Neural progenitor cell (in vitro differentiated cells): ENCODE measurements around the gene PROZ. TPM values are rescaled to one million over a fixed set of nuclear protein-coding genes. Genes with fewer than 3 reads are reported as not detected.
A peak's percentile ranks its signal among the peaks of the same experiment; 100 is the strongest.

Experiments
- DNase-seq: peaks from one replicate; pipeline ENCODE4 v3.0.0-alpha.2; 2016; ENCODE audit warnings: low spot score
- H2AFZ ChIP-seq: fragments of 200-600 bp; sonication (generic); replicated peaks from 2 replicates; pipeline ENCODE4 v1.6.1; 2016; ENCODE audit warnings: antibody characterized with exemption
- H3F3A ChIP-seq: fragments of 200-600 bp; sonication (generic); 2 replicates; pipeline ENCODE4 v1.6.1; 2016; ENCODE audit warnings: antibody characterized with exemption, low read depth
- H3K27ac ChIP-seq: fragments of 200-600 bp; sonication (generic); 2 replicates; pipeline ENCODE4 v1.5.1; 2016; ENCODE audit warnings: mild to moderate bottlenecking
- H3K27me3 ChIP-seq: fragments of 200-600 bp; sonication (generic); 2 replicates; pipeline ENCODE4 v1.6.1; 2016; ENCODE audit warnings: mild to moderate bottlenecking, moderate library complexity
- H3K36me3 ChIP-seq: fragments of 200-600 bp; sonication (generic); 2 replicates; pipeline ENCODE4 v1.5.1; 2016
- H3K4me1 ChIP-seq: fragments of 200-600 bp; sonication (generic); 2 replicates; pipeline ENCODE4 v1.6.1; 2016; ENCODE audit warnings: mixed run types
- H3K4me2 ChIP-seq: fragments of 200-600 bp; sonication (generic); 2 replicates; pipeline ENCODE4 v1.6.1; 2016
- H3K4me3 ChIP-seq: fragments of 200-600 bp; sonication (generic); 2 replicates; pipeline ENCODE4 v1.5.1; 2016
- H3K79me2 ChIP-seq: fragments of 200-600 bp; sonication (generic); 2 replicates; pipeline ENCODE4 v1.6.1; 2016; ENCODE audit warnings: low read depth
- H3K9ac ChIP-seq: fragments of 200-600 bp; sonication (generic); 2 replicates; pipeline ENCODE4 v1.6.1; 2016
- H3K9me3 ChIP-seq: fragments of 200-600 bp; sonication (generic); 2 replicates; pipeline ENCODE4 v1.5.1; 2016; ENCODE audit warnings: low read depth
- H4K20me1 ChIP-seq: fragments of 200-600 bp; sonication (generic); 2 replicates; pipeline ENCODE4 v1.6.1; 2016; ENCODE audit warnings: low read depth
- H3K27ac Mint-ChIP-seq: 3 replicates; pipeline ENCODE4 v1.8.0; 2021; ENCODE audit warnings: mixed read lengths
- H3K27me3 Mint-ChIP-seq: 2 replicates; pipeline ENCODE4 v1.8.0; 2022; ENCODE audit warnings: low read depth, mild to moderate bottlenecking, inconsistent platforms, moderate library complexity, mixed read lengths; ENCODE audit not compliant: insufficient read depth
- H3K36me3 Mint-ChIP-seq: 3 replicates; pipeline ENCODE4 v1.8.0; 2021; ENCODE audit warnings: mixed read lengths
- H3K4me1 Mint-ChIP-seq: 3 replicates; pipeline ENCODE4 v1.8.0; 2021; ENCODE audit warnings: mixed read lengths
- H3K4me3 Mint-ChIP-seq: 3 replicates; pipeline ENCODE4 v1.8.0; 2021; ENCODE audit warnings: mild to moderate bottlenecking, moderate library complexity, mixed read lengths
- H3K9me3 Mint-ChIP-seq: 3 replicates; pipeline ENCODE4 v1.8.0; 2020; ENCODE audit warnings: mixed read lengths
- EZH2 ChIP-seq: fragments of 200-600 bp; sonication (generic); IDR thresholded peaks from 2 replicates; pipeline ENCODE4 v1.6.1; 2017; ENCODE audit warnings: antibody characterized with exemption, mild to moderate bottlenecking, moderate library complexity
- EZH2phosphoT487 ChIP-seq: fragments of 200-600 bp; sonication (generic); IDR thresholded peaks from 2 replicates; pipeline ENCODE4 v1.6.1; 2017; ENCODE audit warnings: antibody characterized with exemption
- total RNA-seq: library from RNA; depleted of rRNA; stranded (reverse); fragments of >200 nt; gene quantifications from 2 replicates; pipeline ENCODE4 v1.2.3, GENCODE V29; 2015; ENCODE audit warnings: low replicate concordance
- TF ChIP-seq, protein P1 (sequence below): fragments of 200-600 bp; sonication (generic); IDR thresholded peaks from 2 replicates; pipeline ENCODE4 v1.5.1; 2017; ENCODE audit warnings: antibody characterized with exemption, mild to moderate bottlenecking

The PROZ gene
- total RNA-seq, 1 donor from 2014 or later, result not detected

GRCh38 chr13:113121928-113122471 lies 36.4 kb upstream of the PROZ start:
- peak overlapping the region; percentile 63 for H3K4me2 ChIP-seq
- H3K27ac Mint-ChIP-seq, result no peak overlapping the region
- H3K9me3 ChIP-seq, result no peaks in the 10 kb centered on the region
- peaks cover 21% of the 10 kb centered on the region for H3K4me1 Mint-ChIP-seq
- no peaks in the 10 kb centered on the region for H3K36me3 ChIP-seq
- H3K9me3 Mint-ChIP-seq, result no peaks in the 10 kb centered on the region
- H3K9ac ChIP-seq, result no peak overlapping the region
- DNase-seq, result no peak
- H3K4me3 ChIP-seq, result no peak overlapping the region
- no peak overlapping the region for H3K4me3 Mint-ChIP-seq
- no peak overlapping the region for H3K27ac ChIP-seq
- no peaks in the 10 kb centered on the region for H3K36me3 Mint-ChIP-seq
- H3K27me3 ChIP-seq, result no peaks in the 10 kb centered on the region
- peak overlapping the region; percentile 47 for H2AFZ ChIP-seq
- peaks cover 9% of the 10 kb centered on the region for H3F3A ChIP-seq
- TF ChIP-seq, protein P1, sequence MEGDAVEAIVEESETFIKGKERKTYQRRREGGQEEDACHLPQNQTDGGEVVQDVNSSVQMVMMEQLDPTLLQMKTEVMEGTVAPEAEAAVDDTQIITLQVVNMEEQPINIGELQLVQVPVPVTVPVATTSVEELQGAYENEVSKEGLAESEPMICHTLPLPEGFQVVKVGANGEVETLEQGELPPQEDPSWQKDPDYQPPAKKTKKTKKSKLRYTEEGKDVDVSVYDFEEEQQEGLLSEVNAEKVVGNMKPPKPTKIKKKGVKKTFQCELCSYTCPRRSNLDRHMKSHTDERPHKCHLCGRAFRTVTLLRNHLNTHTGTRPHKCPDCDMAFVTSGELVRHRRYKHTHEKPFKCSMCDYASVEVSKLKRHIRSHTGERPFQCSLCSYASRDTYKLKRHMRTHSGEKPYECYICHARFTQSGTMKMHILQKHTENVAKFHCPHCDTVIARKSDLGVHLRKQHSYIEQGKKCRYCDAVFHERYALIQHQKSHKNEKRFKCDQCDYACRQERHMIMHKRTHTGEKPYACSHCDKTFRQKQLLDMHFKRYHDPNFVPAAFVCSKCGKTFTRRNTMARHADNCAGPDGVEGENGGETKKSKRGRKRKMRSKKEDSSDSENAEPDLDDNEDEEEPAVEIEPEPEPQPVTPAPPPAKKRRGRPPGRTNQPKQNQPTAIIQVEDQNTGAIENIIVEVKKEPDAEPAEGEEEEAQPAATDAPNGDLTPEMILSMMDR, result no peak
- TF ChIP-seq EZH2phosphoT487 (no peak), EZH2 (no peak)
- no peaks in the 10 kb centered on the region for H4K20me1 ChIP-seq
- H3K27me3 Mint-ChIP-seq, result peaks cover 7% of the 10 kb centered on the region
- H3K4me1 ChIP-seq, result peaks cover 10% of the 10 kb centered on the region
- H3K79me2 ChIP-seq, result no peaks in the 10 kb centered on the region

DNA sequence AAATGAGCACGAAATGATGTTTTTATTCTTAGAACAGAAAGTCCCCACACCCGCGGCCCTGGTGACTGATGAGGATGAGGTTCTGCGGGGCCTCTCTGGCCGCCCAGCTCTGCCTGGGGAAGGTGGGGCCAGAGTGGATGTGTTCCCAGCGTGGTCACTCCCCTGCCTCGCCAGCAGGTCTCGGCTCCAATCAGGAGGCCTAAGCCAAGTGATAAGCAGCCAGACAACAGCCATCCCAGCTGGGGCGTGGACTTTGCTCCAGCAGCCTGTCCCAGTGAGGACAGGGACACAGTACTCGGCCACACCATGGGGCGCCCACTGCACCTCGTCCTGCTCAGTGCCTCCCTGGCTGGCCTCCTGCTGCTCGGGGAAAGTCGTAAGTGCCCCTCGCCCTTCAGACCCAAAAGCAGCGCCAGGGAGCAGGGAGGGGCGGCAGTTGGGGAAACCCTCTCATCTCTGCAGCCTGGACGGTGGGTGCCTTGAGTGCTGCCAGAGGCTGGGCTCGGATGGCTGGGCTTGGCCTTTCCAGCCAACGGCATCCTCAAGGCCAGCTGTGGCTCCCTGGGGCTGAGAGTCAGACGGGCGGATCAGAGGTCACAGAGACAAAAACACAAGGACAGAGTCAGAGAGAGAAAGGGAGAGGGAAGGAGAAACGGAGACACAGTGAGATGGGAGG lies 35.8 kb upstream of the PROZ start, which contains the start of gene F10:
TSS of gene F10 (plus strand) at position 250 of the 676 bp plus-strand sequence. CDS start at position 307, 57 bp downstream.
- peak within 1 kb of the TSS; percentile 9 for H3K4me3 ChIP-seq
- TF ChIP-seq EZH2phosphoT487 (no peak), EZH2 (no peak)
- TF ChIP-seq, protein P1, result no peak
- H3K27ac Mint-ChIP-seq, result peak within 1 kb of the TSS; percentile 30
- peak; percentile 72 for DNase-seq
- no peaks in the 10 kb centered on the region for H3K27me3 ChIP-seq
- no peaks in the 10 kb centered on the region for H3K36me3 ChIP-seq
- H3K9me3 ChIP-seq, result no peaks in the 10 kb centered on the region
- no peaks in the 10 kb centered on the region for H3K9me3 Mint-ChIP-seq
- no peak within 1 kb of the TSS for H3K27ac ChIP-seq
- H3K79me2 ChIP-seq, result no peaks in the 10 kb centered on the region
- peaks cover 21% of the 10 kb centered on the region for H3K4me1 Mint-ChIP-seq
- peaks cover 6% of the 10 kb centered on the region for H3K27me3 Mint-ChIP-seq
- no peaks in the 10 kb centered on the region for H4K20me1 ChIP-seq
- H3K9ac ChIP-seq, result no peak within 1 kb of the TSS
- H3K4me3 Mint-ChIP-seq, result peak within 1 kb of the TSS; percentile 9
- peak within 1 kb of the TSS; percentile 47 for H2AFZ ChIP-seq
- no peaks in the 10 kb centered on the region for H3K36me3 Mint-ChIP-seq
- H3K4me2 ChIP-seq, result peak within 1 kb of the TSS; percentile 63
- peaks cover 9% of the 10 kb centered on the region for H3F3A ChIP-seq
- peaks cover 11% of the 10 kb centered on the region for H3K4me1 ChIP-seq

- H3K4me1 ChIP-seq, result peaks cover 14% of the 10 kb centered on the region
- no peaks in the 10 kb centered on the region for H3K9me3 ChIP-seq
- TF ChIP-seq EZH2phosphoT487 (no peak), EZH2 (no peak)
- TF ChIP-seq, protein P1, result peak; percentile 39
- H3K9ac ChIP-seq, result no peak overlapping the region
- peaks cover 7% of the 10 kb centered on the region for H3K27me3 Mint-ChIP-seq
- peak overlapping the region; percentile 63 for H3K4me2 ChIP-seq
- H3K36me3 ChIP-seq, result no peaks in the 10 kb centered on the region
- no peaks in the 10 kb centered on the region for H3K27me3 ChIP-seq
- H3K27ac Mint-ChIP-seq, result peak overlapping the region; percentile 30
- peaks cover 9% of the 10 kb centered on the region for H3F3A ChIP-seq
- H3K9me3 Mint-ChIP-seq, result no peaks in the 10 kb centered on the region
- peak overlapping the region; percentile 9 for H3K4me3 Mint-ChIP-seq
- no peak overlapping the region for H2AFZ ChIP-seq
- peaks cover 21% of the 10 kb centered on the region for H3K4me1 Mint-ChIP-seq
- H4K20me1 ChIP-seq, result no peaks in the 10 kb centered on the region
- no peak for DNase-seq
- H3K79me2 ChIP-seq, result no peaks in the 10 kb centered on the region
- no peak overlapping the region for H3K4me3 ChIP-seq
- H3K36me3 Mint-ChIP-seq, result no peaks in the 10 kb centered on the region
- no peak overlapping the region for H3K27ac ChIP-seq
Observed at GRCh38 chr13:113123226-113124201, 34.9 kb upstream of the PROZ start.
